ENCODE measurements around the gene NTN1.

NTN1 gene

DNA sequence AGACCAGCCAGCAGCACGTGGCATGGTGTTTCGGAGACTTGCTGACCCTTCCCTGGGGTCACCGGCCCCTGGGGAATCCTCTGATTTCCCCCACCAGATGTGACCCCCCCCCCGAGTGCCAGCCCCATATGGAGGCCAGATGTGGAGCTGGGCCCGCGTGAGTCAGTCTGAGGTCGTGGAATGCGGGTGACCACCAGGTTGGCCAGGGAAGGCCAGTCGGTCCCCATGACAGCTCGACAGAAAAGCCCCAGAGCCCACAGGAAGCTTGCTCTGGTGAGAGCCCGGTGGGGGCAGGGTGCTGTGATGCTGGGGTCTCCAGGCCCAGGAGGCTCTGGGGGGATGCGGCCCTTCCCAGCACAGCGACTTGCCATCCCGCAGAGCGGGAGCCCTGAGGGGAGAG is 209.0 kb downstream of the NTN1 start:
- Histone ChIP-seq H2BK12ac (ENCODE audit: low read length) (no peak overlapping the region), H3K79me1 (ENCODE audit: low read length) (no peaks in the 10 kb centered on the region), H3K79me2 (ENCODE audit: control insufficient read depth, insufficient read depth, low read length, poor library complexity) (no peaks in the 10 kb centered on the region), H3K18ac (ENCODE audit: low read length) (no peak overlapping the region), H3K4ac (ENCODE audit: low read depth, low read length) (no peak overlapping the region), H4K91ac (ENCODE audit: low read depth, low read length) (no peak overlapping the region), H4K12ac (ENCODE audit: low read depth, low read length) (no peak overlapping the region), H3K4me3 (ENCODE audit: low read depth, low read length) (no peak overlapping the region), H3K4me2 (ENCODE audit: low read length) (no peak overlapping the region), H3K23ac (ENCODE audit: low read length) (no peak overlapping the region), H2AFZ (ENCODE audit: insufficient read depth, low read length, poor library complexity) (no peak overlapping the region), H2AK5ac (ENCODE audit: low read length) (no peak overlapping the region), H3K36me3 (ENCODE audit: control insufficient read depth in 1 of 2, insufficient read depth in 2 of 2, low read length in 2 of 2) (no peaks in the 10 kb centered on the region), H3K27ac (ENCODE audit: low read depth, low read length) (no peak overlapping the region), H3K9me3 (ENCODE audit: insufficient read depth, low read depth, low read length) (peaks cover 10% of the 10 kb centered on the region), H3K9ac (ENCODE audit: low read length) (no peak overlapping the region), H2BK120ac (ENCODE audit: insufficient read depth, low read length, poor library complexity) (no peak overlapping the region), H3K4me1 (ENCODE audit: control insufficient read depth in 1 of 2, insufficient read depth in 2 of 2, low read length in 2 of 2) (no peaks in the 10 kb centered on the region), H2BK5ac (ENCODE audit: low read depth, low read length, poor library complexity) (no peak overlapping the region), H3K14ac (ENCODE audit: low read length) (no peak overlapping the region), H3K27me3 (ENCODE audit: insufficient read depth, low read length) (no peaks in the 10 kb centered on the region), H4K8ac (ENCODE audit: low read depth, low read length) (no peak overlapping the region)
- DNase-seq, result no peak
- WGBS (ENCODE audit: extremely low coverage, insufficient coverage, insufficient read length), result no CpG with 5 or more reads among the region's 15 CpGs

DNA sequence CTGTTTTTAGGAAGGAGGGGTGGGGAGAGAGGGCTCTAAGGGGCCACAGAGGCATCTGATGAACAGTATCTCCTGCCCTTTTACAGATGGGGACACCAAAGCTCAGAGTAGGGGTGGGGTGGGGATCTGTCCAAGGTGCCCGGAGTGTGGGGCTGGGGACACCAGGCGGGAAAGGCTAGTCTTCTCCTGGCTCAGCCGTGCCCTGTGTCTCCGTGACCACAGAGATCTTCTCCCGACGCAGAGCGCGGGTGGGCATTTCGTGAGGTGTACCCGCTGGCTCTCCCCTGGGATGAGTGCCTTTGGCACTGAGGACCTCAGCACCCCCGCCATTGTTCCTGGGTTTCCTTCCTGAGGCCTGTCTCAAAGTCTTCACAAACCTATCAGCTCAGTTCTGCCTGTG is 209.6 kb downstream of the NTN1 start:
- no peak overlapping the region for H3K27ac ChIP-seq (ENCODE audit: low read depth, low read length)
- WGBS (ENCODE audit: extremely low coverage, insufficient coverage, insufficient read length), result no CpG with 5 or more reads among the region's 11 CpGs
- no peak for DNase-seq

DNA sequence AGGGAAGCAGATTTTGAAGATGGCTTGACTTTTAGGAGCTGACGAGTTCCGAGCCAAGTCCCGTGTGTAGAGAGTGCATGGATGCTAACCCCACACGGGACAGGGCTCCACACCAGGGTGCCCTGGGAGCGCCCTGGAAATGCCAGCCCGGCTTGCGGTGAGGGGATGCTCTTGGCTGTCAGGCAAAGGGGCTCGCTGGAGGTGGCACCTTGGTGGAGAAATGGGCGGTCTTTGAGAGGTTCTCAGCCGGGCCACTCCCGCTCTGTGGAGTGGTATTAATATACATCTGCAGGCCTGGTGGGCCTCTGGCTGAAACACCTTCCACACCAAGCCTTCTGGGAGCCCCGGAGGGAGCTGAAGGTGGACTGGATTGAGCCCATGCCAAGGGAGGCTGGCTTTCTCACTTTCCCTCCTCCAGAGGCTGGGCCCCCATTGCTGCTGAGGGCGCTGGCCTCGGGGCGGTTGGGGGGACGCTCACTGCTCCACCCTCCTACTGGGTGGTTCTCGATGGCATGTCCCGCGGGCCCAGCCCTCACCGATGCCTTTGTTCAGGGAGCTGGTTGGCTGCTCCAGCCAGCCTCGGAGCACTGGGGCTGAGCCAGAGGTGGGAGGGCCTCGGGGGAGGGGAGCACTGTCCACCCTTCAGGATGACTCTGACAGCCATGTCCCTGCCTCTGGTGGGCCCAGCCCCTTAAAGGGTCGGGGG is 210.3 kb downstream of the NTN1 start:
- Histone ChIP-seq H4K8ac (ENCODE audit: low read depth, low read length) (no peak overlapping the region), H3K4me3 (ENCODE audit: low read depth, low read length) (no peak overlapping the region), H3K23ac (ENCODE audit: low read length) (no peak overlapping the region), H2AFZ (ENCODE audit: insufficient read depth, low read length, poor library complexity) (no peak overlapping the region), H2BK5ac (ENCODE audit: low read depth, low read length, poor library complexity) (no peak overlapping the region), H3K4ac (ENCODE audit: low read depth, low read length) (no peak overlapping the region), H4K91ac (ENCODE audit: low read depth, low read length) (no peak overlapping the region), H3K27me3 (ENCODE audit: insufficient read depth, low read length) (no peaks in the 10 kb centered on the region), H2AK5ac (ENCODE audit: low read length) (no peak overlapping the region), H2BK12ac (ENCODE audit: low read length) (no peak overlapping the region), H3K14ac (ENCODE audit: low read length) (no peak overlapping the region), H3K79me2 (ENCODE audit: control insufficient read depth, insufficient read depth, low read length, poor library complexity) (no peaks in the 10 kb centered on the region), H3K36me3 (ENCODE audit: control insufficient read depth in 1 of 2, insufficient read depth in 2 of 2, low read length in 2 of 2) (no peaks in the 10 kb centered on the region), H3K4me2 (ENCODE audit: low read length) (no peak overlapping the region), H3K79me1 (ENCODE audit: low read length) (no peaks in the 10 kb centered on the region), H3K9ac (ENCODE audit: low read length) (no peak overlapping the region), H2BK120ac (ENCODE audit: insufficient read depth, low read length, poor library complexity) (no peak overlapping the region), H3K9me3 (ENCODE audit: insufficient read depth, low read depth, low read length) (peaks cover 10% of the 10 kb centered on the region), H3K27ac (ENCODE audit: low read depth, low read length) (no peak overlapping the region), H3K4me1 (ENCODE audit: control insufficient read depth in 1 of 2, insufficient read depth in 2 of 2, low read length in 2 of 2) (no peaks in the 10 kb centered on the region), H4K12ac (ENCODE audit: low read depth, low read length) (no peak overlapping the region), H3K18ac (ENCODE audit: low read length) (no peak overlapping the region)
- no CpG with 5 or more reads among the region's 23 CpGs for whole genome bisulfite sequencing (ENCODE audit: extremely low coverage, insufficient coverage, insufficient read length)
- no peak for DNase-seq

More for the DNA sequence above, 209.6 kb downstream of the NTN1 start:
- Histone ChIP-seq H2BK5ac (ENCODE audit: low read depth, low read length, poor library complexity) (no peak overlapping the region), H3K79me1 (ENCODE audit: low read length) (no peaks in the 10 kb centered on the region), H2BK12ac (ENCODE audit: low read length) (no peak overlapping the region), H3K14ac (ENCODE audit: low read length) (no peak overlapping the region), H4K8ac (ENCODE audit: low read depth, low read length) (no peak overlapping the region), H3K36me3 (ENCODE audit: control insufficient read depth in 1 of 2, insufficient read depth in 2 of 2, low read length in 2 of 2) (no peaks in the 10 kb centered on the region), H2BK120ac (ENCODE audit: insufficient read depth, low read length, poor library complexity) (no peak overlapping the region), H3K23ac (ENCODE audit: low read length) (no peak overlapping the region), H4K12ac (ENCODE audit: low read depth, low read length) (no peak overlapping the region), H4K91ac (ENCODE audit: low read depth, low read length) (no peak overlapping the region), H3K9me3 (ENCODE audit: insufficient read depth, low read depth, low read length) (peaks cover 10% of the 10 kb centered on the region), H3K27me3 (ENCODE audit: insufficient read depth, low read length) (no peaks in the 10 kb centered on the region), H3K4ac (ENCODE audit: low read depth, low read length) (no peak overlapping the region), H3K18ac (ENCODE audit: low read length) (no peak overlapping the region), H2AK5ac (ENCODE audit: low read length) (no peak overlapping the region), H2AFZ (ENCODE audit: insufficient read depth, low read length, poor library complexity) (no peak overlapping the region), H3K4me1 (ENCODE audit: control insufficient read depth in 1 of 2, insufficient read depth in 2 of 2, low read length in 2 of 2) (no peaks in the 10 kb centered on the region), H3K9ac (ENCODE audit: low read length) (no peak overlapping the region), H3K4me2 (ENCODE audit: low read length) (no peak overlapping the region), H3K4me3 (ENCODE audit: low read depth, low read length) (no peak overlapping the region), H3K79me2 (ENCODE audit: control insufficient read depth, insufficient read depth, low read length, poor library complexity) (no peaks in the 10 kb centered on the region)

DNA sequence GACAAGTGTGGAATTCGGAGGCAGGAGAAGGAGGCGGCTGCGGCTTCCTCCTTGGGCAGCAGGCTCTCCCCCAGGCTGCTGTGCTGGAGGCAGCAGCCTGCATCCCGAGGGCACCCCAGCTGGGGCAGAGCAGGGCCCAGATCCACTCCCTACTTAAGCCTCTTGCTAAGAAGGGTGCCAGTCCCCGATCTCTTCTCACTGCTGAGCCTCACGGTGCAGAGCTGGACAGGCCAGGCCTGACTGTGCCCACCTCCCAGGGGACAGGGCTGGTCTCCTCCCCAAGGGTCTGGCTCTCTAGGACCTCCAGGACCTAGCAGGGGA is 210.8 kb downstream of the NTN1 start:
- Histone ChIP-seq H3K4ac (ENCODE audit: low read depth, low read length) (no peak overlapping the region), H4K8ac (ENCODE audit: low read depth, low read length) (no peak overlapping the region), H4K12ac (ENCODE audit: low read depth, low read length) (no peak overlapping the region), H2AFZ (ENCODE audit: insufficient read depth, low read length, poor library complexity) (no peak overlapping the region), H2AK5ac (ENCODE audit: low read length) (no peak overlapping the region), H2BK5ac (ENCODE audit: low read depth, low read length, poor library complexity) (no peak overlapping the region), H3K79me1 (ENCODE audit: low read length) (no peaks in the 10 kb centered on the region), H3K27me3 (ENCODE audit: insufficient read depth, low read length) (no peaks in the 10 kb centered on the region), H3K23ac (ENCODE audit: low read length) (no peak overlapping the region), H3K27ac (ENCODE audit: low read depth, low read length) (no peak overlapping the region), H3K4me2 (ENCODE audit: low read length) (no peak overlapping the region), H3K4me3 (ENCODE audit: low read depth, low read length) (no peak overlapping the region), H3K9ac (ENCODE audit: low read length) (no peak overlapping the region), H3K4me1 (ENCODE audit: control insufficient read depth in 1 of 2, insufficient read depth in 2 of 2, low read length in 2 of 2) (no peaks in the 10 kb centered on the region), H3K79me2 (ENCODE audit: control insufficient read depth, insufficient read depth, low read length, poor library complexity) (no peaks in the 10 kb centered on the region), H3K36me3 (ENCODE audit: control insufficient read depth in 1 of 2, insufficient read depth in 2 of 2, low read length in 2 of 2) (no peaks in the 10 kb centered on the region), H3K14ac (ENCODE audit: low read length) (no peak overlapping the region), H2BK120ac (ENCODE audit: insufficient read depth, low read length, poor library complexity) (no peak overlapping the region), H4K91ac (ENCODE audit: low read depth, low read length) (no peak overlapping the region), H2BK12ac (ENCODE audit: low read length) (no peak overlapping the region), H3K9me3 (ENCODE audit: insufficient read depth, low read depth, low read length) (peaks cover 7% of the 10 kb centered on the region), H3K18ac (ENCODE audit: low read length) (no peak overlapping the region)
- no peak for DNase-seq
- no CpG with 5 or more reads among the region's 6 CpGs for WGBS (ENCODE audit: extremely low coverage, insufficient coverage, insufficient read length)
